Non-pigmented ciliary epithelial cell (primary cell): ENCODE data around the gene KRT27.
"Not testable (repeated sequence)": the region's sequence is repeated elsewhere in the genome, so short reads cannot be mapped to it uniquely, and the experiment has no call there.

Experiments used
- DNase-seq: peaks from one replicate; pipeline ENCODE4 v3.0.0-alpha.2; 2010; ENCODE audit warnings: low read depth

The KRT27 gene

GRCh38 chr17:40755231-40755630 is 27.1 kb downstream of the KRT27 start, which contains the start of gene KRT25:
Gene KRT25, minus strand, starts transcription at chr17:40755331. Its CDS starts 60 bp downstream, at chr17:40755271.
- DNase-seq = no peak

GRCh38 chr17:40753804-40754203 is 28.5 kb downstream of the KRT27 start:
- no peak for DNase-seq

GRCh38 chr17:40751065-40751464 is 31.3 kb downstream of the KRT27 start:
- DNase-seq = no peak

GRCh38 chr17:40750391-40750790 is 32.0 kb downstream of the KRT27 start:
- no peak for DNase-seq

GRCh38 chr17:40748666-40749065 is 33.7 kb downstream of the KRT27 start:
- not testable (repeated sequence) for DNase-seq

- DNase-seq = no peak
Observed at GRCh38 chr17:40738553-40738952, 43.8 kb downstream of the KRT27 start.

- no peak for DNase-seq
Observed at GRCh38 chr17:40735016-40735415, 47.3 kb downstream of the KRT27 start.

- DNase-seq = no peak
Observed at GRCh38 chr17:40734018-40734417, 48.3 kb downstream of the KRT27 start.

GRCh38 chr17:40730970-40731369 is 51.4 kb downstream of the KRT27 start:
- no peak for DNase-seq

GRCh38 chr17:40727447-40728231 is 54.7 kb downstream of the KRT27 start:
- DNase-seq = peak; percentile 47

GRCh38 chr17:40726919-40727318 is 55.4 kb downstream of the KRT27 start:
- DNase-seq = no peak
